ENCODE measurements around the gene C10orf120.

Gene C10orf120

GRCh38 chr10:122703483-122704448 lies 4.1 kb upstream of the C10orf120 start:
- peak; percentile 51 for DNase-seq

- no peak for DNase-seq
Observed at GRCh38 chr10:122702275-122702674, 2.6 kb upstream of the C10orf120 start.

DNA sequence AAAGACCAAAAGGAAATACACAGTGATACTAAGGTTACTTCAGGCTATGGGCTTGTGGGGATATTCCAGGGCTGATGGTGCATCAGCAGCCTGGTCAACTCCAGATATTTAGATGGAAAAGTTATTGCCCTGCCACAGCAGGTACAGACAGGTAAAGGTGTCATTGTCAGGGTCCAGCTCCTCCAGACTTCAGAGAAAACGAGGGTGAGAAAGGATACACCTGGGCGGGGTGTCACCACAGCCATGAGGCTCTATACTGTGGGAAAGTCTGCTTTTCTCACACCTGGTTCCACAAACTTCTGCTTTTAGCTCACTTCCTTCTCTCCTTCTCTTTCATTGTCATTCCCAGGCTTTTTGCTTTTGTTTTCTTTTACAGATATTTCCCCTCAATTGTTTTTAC lies 2.0 kb upstream of the C10orf120 start:
- DNase-seq, result no peak

- no peak for DNase-seq
Observed at GRCh38 chr10:122696687-122697086, 3.0 kb downstream of the C10orf120 start.

DNA sequence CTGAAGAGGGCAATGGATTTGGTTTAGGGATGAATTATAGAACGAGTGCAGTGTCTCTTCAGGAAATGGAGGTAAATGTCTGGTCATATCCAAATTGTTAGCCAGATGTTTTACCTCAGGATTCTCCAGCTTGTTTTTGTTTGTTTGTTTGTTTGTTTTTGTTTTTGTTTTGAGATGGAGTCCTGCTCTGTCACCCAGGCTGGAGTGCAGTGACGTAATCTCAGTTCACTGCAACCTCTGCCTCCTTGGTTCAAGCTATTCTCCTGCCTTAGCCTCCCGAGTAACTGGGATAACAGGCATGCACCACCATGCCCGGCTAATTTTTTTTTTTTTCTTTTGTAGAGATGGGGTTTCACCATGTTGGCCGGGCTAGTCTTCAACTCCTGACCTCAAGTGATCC lies 6.9 kb downstream of the C10orf120 start:
- DNase-seq, result no peak

GRCh38 chr10:122689146-122689820 lies 10.4 kb downstream of the C10orf120 start:
- DNase-seq, result no peak

GRCh38 chr10:122688293-122688989 lies 11.2 kb downstream of the C10orf120 start:
- no peak for DNase-seq

DNA sequence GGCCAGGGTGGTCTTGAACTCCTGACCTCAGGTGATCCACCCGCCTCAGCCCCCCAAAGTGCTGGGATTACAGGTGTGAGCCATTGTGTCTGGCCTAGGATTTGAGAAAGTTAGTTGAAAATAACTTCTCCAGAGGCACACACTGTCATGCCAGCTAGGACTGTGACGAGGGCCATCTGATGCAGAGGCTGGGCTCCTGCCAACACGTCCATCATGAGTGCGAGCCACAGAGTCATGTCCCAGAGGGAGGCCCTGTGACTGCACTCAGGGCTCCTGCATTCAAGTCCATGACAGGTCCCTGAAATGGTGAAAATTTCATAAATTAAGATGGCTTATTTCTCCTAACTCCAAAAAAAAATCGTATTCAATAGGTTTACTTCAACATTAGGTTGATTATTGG lies 17.1 kb downstream of the C10orf120 start:
- DNase-seq, result no peak

DNA sequence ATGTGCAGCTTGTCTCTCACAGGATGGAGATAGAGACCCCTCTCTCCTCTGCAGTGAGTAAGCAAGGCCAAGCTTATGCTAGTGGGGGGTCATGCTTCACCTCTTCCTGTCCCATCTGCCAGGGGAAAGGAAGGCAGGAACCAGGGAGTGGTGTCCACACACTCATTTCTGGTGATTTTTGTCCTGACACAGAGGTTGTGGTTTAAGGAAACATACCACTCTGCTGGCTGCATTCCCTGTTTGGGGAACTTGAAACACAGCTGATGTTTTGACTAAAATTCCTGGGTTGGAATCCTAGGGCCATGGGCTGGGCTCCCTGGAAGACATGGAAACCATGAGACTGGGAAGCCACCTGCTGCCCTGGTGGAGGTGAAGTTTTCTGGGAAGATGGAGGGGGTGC lies 21.4 kb downstream of the C10orf120 start:
- DNase-seq, result no peak

- DNase-seq, result no peak
Observed at GRCh38 chr10:122675278-122675677, 24.4 kb downstream of the C10orf120 start.

GRCh38 chr10:122674781-122675180 lies 24.9 kb downstream of the C10orf120 start:
- no peak for DNase-seq

- no peak for DNase-seq
Observed at GRCh38 chr10:122673731-122674130, 25.9 kb downstream of the C10orf120 start.

GRCh38 chr10:122673269-122673668 lies 26.4 kb downstream of the C10orf120 start:
- DNase-seq, result no peak

DNA sequence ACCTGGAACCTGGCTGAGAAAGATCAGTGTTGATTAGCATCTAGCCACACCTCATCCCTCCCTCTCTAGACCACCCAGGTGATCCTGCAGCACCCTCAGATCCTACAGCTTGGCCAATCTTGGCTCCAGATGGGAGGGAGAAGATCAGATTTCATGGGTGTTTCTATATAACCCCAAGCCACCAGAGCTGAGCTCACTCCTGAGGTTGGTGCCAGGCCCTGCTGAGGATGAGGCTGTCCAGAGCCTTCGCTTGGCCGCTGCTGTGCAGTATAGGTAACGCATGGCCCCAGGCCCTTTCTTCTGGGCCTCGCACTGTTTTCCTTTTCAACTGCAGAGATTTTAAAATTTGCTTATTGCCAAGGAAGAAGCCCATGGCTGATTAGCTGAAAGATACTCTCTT lies 27.0 kb downstream of the C10orf120 start:
- DNase-seq, result no peak

DNA sequence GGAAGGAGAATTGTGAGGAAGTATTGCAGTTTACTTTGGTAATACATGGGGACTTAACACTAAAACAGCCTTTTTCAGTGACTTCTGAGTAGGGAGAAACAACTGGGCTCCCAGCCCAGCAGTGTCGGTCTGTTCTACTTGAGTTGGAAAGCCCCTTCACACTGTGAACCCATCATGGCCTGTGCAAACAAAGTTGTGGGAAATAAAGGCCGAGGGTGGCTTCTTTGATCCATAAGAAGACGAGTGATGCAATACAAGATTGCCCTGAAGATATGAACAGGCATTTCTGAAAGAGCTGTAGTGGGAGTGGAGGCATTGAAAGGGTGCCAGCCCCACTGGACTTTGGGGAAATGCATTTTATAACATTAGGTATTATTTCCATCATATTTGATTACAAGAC lies 28.3 kb downstream of the C10orf120 start:
- no peak for DNase-seq

GRCh38 chr10:122669842-122670241 lies 29.8 kb downstream of the C10orf120 start:
- no peak for DNase-seq

DNA sequence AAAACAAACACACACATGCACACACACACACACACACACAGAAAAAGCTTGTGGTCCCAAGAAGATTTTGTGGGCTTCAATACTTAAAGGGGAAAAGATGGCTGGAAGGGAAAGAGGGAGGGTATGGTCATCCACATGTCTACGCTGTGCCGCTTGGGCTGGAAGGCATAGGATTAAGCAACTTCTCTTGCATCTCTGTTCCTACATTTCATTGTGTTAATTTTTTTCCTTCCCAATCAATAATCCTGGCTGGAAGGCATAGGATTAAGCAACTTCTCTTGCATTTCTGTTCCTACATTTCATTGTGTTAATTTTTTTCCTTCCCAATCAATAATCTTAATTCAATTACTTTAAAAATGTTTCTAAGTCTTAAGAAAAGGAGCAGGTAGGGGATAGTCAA lies 30.6 kb downstream of the C10orf120 start:
- no peak for DNase-seq

DNA sequence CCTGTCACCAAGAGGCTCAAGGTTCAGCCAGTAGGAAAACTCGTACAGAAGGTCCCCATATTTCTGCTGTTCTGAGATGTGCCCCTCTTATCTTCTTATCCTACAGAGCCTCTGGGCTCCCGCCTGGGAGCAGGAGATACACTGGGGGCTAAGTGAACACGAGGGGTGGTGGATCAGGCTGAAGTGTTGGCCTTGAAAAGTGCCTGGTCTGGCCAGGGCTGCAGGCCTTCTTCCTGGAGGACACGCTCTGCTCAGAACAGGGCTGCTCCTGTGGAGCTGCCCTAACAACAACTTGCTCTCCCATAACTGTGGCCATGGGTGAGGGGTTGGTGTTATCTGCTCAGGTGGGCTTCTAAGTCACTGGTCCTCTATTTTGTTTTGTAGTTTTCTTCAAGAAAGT lies 33.7 kb downstream of the C10orf120 start:
- DNase-seq, result no peak

- DNase-seq, result no peak
Observed at GRCh38 chr10:122665329-122665860, 34.3 kb downstream of the C10orf120 start.

DNA sequence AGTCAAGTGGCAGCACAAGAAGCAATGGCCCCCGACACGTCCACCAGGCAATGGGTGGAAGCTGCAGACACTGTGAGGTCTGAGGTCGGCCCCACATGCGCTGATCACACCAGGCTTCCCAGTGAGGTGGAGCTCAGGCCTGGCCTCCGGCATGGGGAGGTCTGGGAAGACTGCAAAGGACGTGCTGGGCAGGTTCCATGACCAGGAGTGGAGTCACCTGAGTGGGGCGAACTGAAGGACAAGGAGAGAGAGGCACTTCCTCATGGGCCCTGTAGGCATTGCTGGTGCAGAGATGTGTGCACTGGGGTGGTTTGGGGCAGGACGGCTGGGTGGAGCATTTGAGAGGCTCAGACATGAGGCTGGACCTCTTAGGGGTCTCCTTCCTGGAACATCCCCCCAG lies 35.1 kb downstream of the C10orf120 start:
- no peak for DNase-seq

- no peak for DNase-seq
Observed at GRCh38 chr10:122663516-122664130, 36.0 kb downstream of the C10orf120 start.

- DNase-seq, result no peak
Observed at GRCh38 chr10:122662231-122662630, 37.4 kb downstream of the C10orf120 start.

GRCh38 chr10:122660696-122661095 lies 39.0 kb downstream of the C10orf120 start:
- no peak for DNase-seq
